Measurements from ENCODE around the gene IL12RB2.

IL12RB2 gene

GRCh38 chr1:67429011-67429527 lies 121.4 kb downstream of the IL12RB2 start:
- Histone ChIP-seq H3K4me1 (ENCODE audit: insufficient read depth, insufficient read length) (no peaks in the 10 kb centered on the region), H3K36me3 (ENCODE audit: insufficient read depth, insufficient read length, low read length) (peaks cover 55% of the 10 kb centered on the region), H3K4me3 (ENCODE audit: insufficient read length, low read depth) (peak overlapping the region; percentile 96), H3K9me3 (ENCODE audit: insufficient read depth, low read length) (no peaks in the 10 kb centered on the region), H3K27me3 (ENCODE audit: insufficient read depth, insufficient read length) (no peaks in the 10 kb centered on the region), H3K9ac (ENCODE audit: insufficient read length, low read depth) (peak overlapping the region; percentile 100)
- no peak for DNase-seq (ENCODE audit: low read depth, low spot score)
- TF ChIP-seq SUZ12 (IDR thresholded peaks at IDR 0.05; ENCODE audit: extremely low read depth, insufficient read depth, insufficient read length), result no peak
- TF ChIP-seq ZNF274 (IDR thresholded peaks at IDR 0.05; ENCODE audit: low read depth, low read length), result no peak
- TF ChIP-seq YY1 (IDR thresholded peaks at IDR 0.05; ENCODE audit: insufficient read depth, insufficient read length), result no peak

GRCh38 chr1:67429528-67430357 lies 122.1 kb downstream of the IL12RB2 start:
- TF ChIP-seq ZNF274 (IDR thresholded peaks at IDR 0.05; ENCODE audit: low read depth, low read length), result no peak
- TF ChIP-seq YY1 (IDR thresholded peaks at IDR 0.05; ENCODE audit: insufficient read depth, insufficient read length), result no peak
- TF ChIP-seq SUZ12 (IDR thresholded peaks at IDR 0.05; ENCODE audit: extremely low read depth, insufficient read depth, insufficient read length), result no peak
- no peak for DNase-seq (ENCODE audit: low read depth, low spot score)
- peak overlapping the region; percentile 100 for H3K9ac ChIP-seq (ENCODE audit: insufficient read length, low read depth)

GRCh38 chr1:67430358-67431155 lies 122.9 kb downstream of the IL12RB2 start, which contains the start of gene SERBP1:
Gene SERBP1, minus strand, starts transcription at chr1:67430402. Its CDS starts 102 bp downstream, at chr1:67430300.
- Histone ChIP-seq H3K4me3 (ENCODE audit: insufficient read length, low read depth) (peak within 1 kb of the TSS; percentile 96), H3K36me3 (ENCODE audit: insufficient read depth, insufficient read length, low read length) (peaks cover 40% of the 10 kb centered on the region), H3K9me3 (ENCODE audit: insufficient read depth, low read length) (no peaks in the 10 kb centered on the region), H3K9ac (ENCODE audit: insufficient read length, low read depth) (peak within 1 kb of the TSS; percentile 100), H3K4me1 (ENCODE audit: insufficient read depth, insufficient read length) (no peaks in the 10 kb centered on the region), H3K27me3 (ENCODE audit: insufficient read depth, insufficient read length) (no peaks in the 10 kb centered on the region)
- TF ChIP-seq YY1 (IDR thresholded peaks at IDR 0.05; ENCODE audit: insufficient read depth, insufficient read length), result peak; percentile 85
- no peak for TF ChIP-seq SUZ12 (IDR thresholded peaks at IDR 0.05; ENCODE audit: extremely low read depth, insufficient read depth, insufficient read length)
- TF ChIP-seq ZNF274 (IDR thresholded peaks at IDR 0.05; ENCODE audit: low read depth, low read length), result no peak
- DNase-seq (ENCODE audit: low read depth, low spot score), result peak; percentile 100

More at GRCh38 chr1:67429528-67430357, 122.1 kb downstream of the IL12RB2 start:
- Histone ChIP-seq H3K36me3 (ENCODE audit: insufficient read depth, insufficient read length, low read length) (peaks cover 48% of the 10 kb centered on the region), H3K4me1 (ENCODE audit: insufficient read depth, insufficient read length) (no peaks in the 10 kb centered on the region), H3K9me3 (ENCODE audit: insufficient read depth, low read length) (no peaks in the 10 kb centered on the region), H3K4me3 (ENCODE audit: insufficient read length, low read depth) (peak overlapping the region; percentile 96), H3K27me3 (ENCODE audit: insufficient read depth, insufficient read length) (no peaks in the 10 kb centered on the region)

- DNase-seq (ENCODE audit: low read depth, low spot score), result no peak
- Histone ChIP-seq H3K4me1 (ENCODE audit: insufficient read depth, insufficient read length) (no peaks in the 10 kb centered on the region), H3K36me3 (ENCODE audit: insufficient read depth, insufficient read length, low read length) (peaks cover 33% of the 10 kb centered on the region), H3K27me3 (ENCODE audit: insufficient read depth, insufficient read length) (no peaks in the 10 kb centered on the region), H3K9me3 (ENCODE audit: insufficient read depth, low read length) (no peaks in the 10 kb centered on the region), H3K4me3 (ENCODE audit: insufficient read length, low read depth) (peak overlapping the region; percentile 96), H3K9ac (ENCODE audit: insufficient read length, low read depth) (peak overlapping the region; percentile 96)
- TF ChIP-seq SUZ12 (IDR thresholded peaks at IDR 0.05; ENCODE audit: extremely low read depth, insufficient read depth, insufficient read length), result no peak
- no peak for TF ChIP-seq ZNF274 (IDR thresholded peaks at IDR 0.05; ENCODE audit: low read depth, low read length)
- TF ChIP-seq YY1 (IDR thresholded peaks at IDR 0.05; ENCODE audit: insufficient read depth, insufficient read length), result no peak
Measured at GRCh38 chr1:67431156-67431765, 123.6 kb downstream of the IL12RB2 start.

GRCh38 chr1:67431869-67432578 lies 124.4 kb downstream of the IL12RB2 start:
- Histone ChIP-seq H3K4me3 (ENCODE audit: insufficient read length, low read depth) (no peak overlapping the region), H3K36me3 (ENCODE audit: insufficient read depth, insufficient read length, low read length) (peaks cover 25% of the 10 kb centered on the region), H3K4me1 (ENCODE audit: insufficient read depth, insufficient read length) (no peaks in the 10 kb centered on the region), H3K9ac (ENCODE audit: insufficient read length, low read depth) (peak overlapping the region; percentile 37), H3K9me3 (ENCODE audit: insufficient read depth, low read length) (no peaks in the 10 kb centered on the region), H3K27me3 (ENCODE audit: insufficient read depth, insufficient read length) (no peaks in the 10 kb centered on the region)
- TF ChIP-seq YY1 (IDR thresholded peaks at IDR 0.05; ENCODE audit: insufficient read depth, insufficient read length) (no peak), SUZ12 (IDR thresholded peaks at IDR 0.05; ENCODE audit: extremely low read depth, insufficient read depth, insufficient read length) (no peak), ZNF274 (IDR thresholded peaks at IDR 0.05; ENCODE audit: low read depth, low read length) (no peak)
- no peak for DNase-seq (ENCODE audit: low read depth, low spot score)

- no peaks in the 10 kb centered on the region for H3K9me3 ChIP-seq (ENCODE audit: insufficient read depth, low read length)
- H3K27me3 ChIP-seq (ENCODE audit: insufficient read depth, insufficient read length), result no peaks in the 10 kb centered on the region
- H3K9ac ChIP-seq (ENCODE audit: insufficient read length, low read depth), result no peak overlapping the region
- no peak for DNase-seq (ENCODE audit: low read depth, low spot score)
- peaks cover 20% of the 10 kb centered on the region for H3K36me3 ChIP-seq (ENCODE audit: insufficient read depth, insufficient read length, low read length)
- no peak for TF ChIP-seq ZNF274 (IDR thresholded peaks at IDR 0.05; ENCODE audit: low read depth, low read length)
- TF ChIP-seq SUZ12 (IDR thresholded peaks at IDR 0.05; ENCODE audit: extremely low read depth, insufficient read depth, insufficient read length), result no peak
- no peak for TF ChIP-seq YY1 (IDR thresholded peaks at IDR 0.05; ENCODE audit: insufficient read depth, insufficient read length)
- no peak overlapping the region for H3K4me3 ChIP-seq (ENCODE audit: insufficient read length, low read depth)
- no peaks in the 10 kb centered on the region for H3K4me1 ChIP-seq (ENCODE audit: insufficient read depth, insufficient read length)
Measured at GRCh38 chr1:67432745-67433144, 125.1 kb downstream of the IL12RB2 start.

Data from NT2/D1 (cell line).